K562 (cell line): ENCODE measurements around the gene LIMS2. TPM values are rescaled to one million over a fixed set of nuclear protein-coding genes. Genes with fewer than 3 reads are reported as not detected.

ENCODE experiments used
- ATAC-seq: fragments of 200-7000 bp; cut with Tn5 transposase; 3 replicates; pipeline ENCODE4 v1.9.1; 2020; ENCODE audit warnings: moderate library complexity
- BruUV-seq: library from RNA; stranded (reverse); fragments of 400-500 nt; replicated peaks from 2 replicates; lab custom pipeline; 2021; lab: Mats Ljungman, UMichigan
- CTCF ChIA-PET: fragments of 300-600 bp; formaldehyde crosslinking; extraction: SDS; loops from one replicate; lab custom pipeline; 2021; ENCODE audit warnings: low intra/inter-chr PET ratio; lab: Yijun Ruan, JAX
- POLR2A ChIA-PET: fragments of 300-600, 350-650 bp; sonication (Branson Sonifier 250); formaldehyde crosslinking; extraction: SDS; loops from one replicate; lab custom pipeline; 2021; ENCODE audit warnings: antibody characterized with exemption, inconsistent platforms; lab: Yijun Ruan, JAX
- DNase-seq, 4 experiments: peaks; one replicate each; pipeline versions ENCODE4 v3.0.0 to v3.0.0-alpha.2; 2011 to 2018; ENCODE audit warnings: low spot score in 3 of 4, mixed read lengths in 3 of 4; ENCODE audit errors: extremely low read depth in 1 of 4
- FAIRE-seq: peaks from 2 replicates; lab custom pipeline; 2011; peaks lifted over from hg19 to GRCh38; lab: Jason Lieb, UNC
- H2AFZ ChIP-seq: 2 replicates; pipeline ENCODE4 v1.6.0; 2011; ENCODE audit warnings: low read depth, low read length, control low read depth, inconsistent platforms
- H3K27ac ChIP-seq: fragments of 200-600 bp; 3 replicates; pipeline ENCODE4 v1.8.0; 2011; ENCODE audit warnings: low read depth, mild to moderate bottlenecking, control low read depth, inconsistent platforms, low read length, moderate library complexity, mixed read lengths; ENCODE audit errors: extremely low read depth
- H3K27me3 ChIP-seq, 2 experiments: fragments of 300-600 bp in 1 of 2; 2 replicates in 1 of 2; 3 replicates in 1 of 2; pipeline versions ENCODE4 v1.6.0 to v1.8.0; 2011; ENCODE audit warnings: inconsistent platforms in 2 of 2, low read length in 2 of 2, mild to moderate bottlenecking in 1 of 2, mixed read lengths in 1 of 2, moderate library complexity in 1 of 2; ENCODE audit not compliant: control insufficient read depth in 2 of 2, insufficient read depth in 2 of 2
- H3K36me3 ChIP-seq: fragments of 300-600 bp; 3 replicates; pipeline ENCODE4 v1.8.0; 2011; ENCODE audit warnings: mild to moderate bottlenecking, low read length, inconsistent platforms; ENCODE audit not compliant: control insufficient read depth, insufficient read depth
- H3K4me1 ChIP-seq, 2 experiments: fragments of 200-600 bp in 1 of 2; replicated peaks in 1 of 2; 2 replicates in 1 of 2; 3 replicates in 1 of 2; pipeline versions ENCODE4 v1.5.1 to v1.8.0; 2011; ENCODE audit warnings: inconsistent platforms in 2 of 2, low read length in 2 of 2, mild to moderate bottlenecking in 1 of 2, mixed read lengths in 1 of 2, moderate library complexity in 1 of 2; ENCODE audit not compliant: control insufficient read depth in 2 of 2, insufficient read depth in 2 of 2
- H3K4me2 ChIP-seq: 2 replicates; pipeline ENCODE4 v1.6.1; 2011; ENCODE audit warnings: low read length, control low read depth, inconsistent platforms, mixed read lengths; ENCODE audit not compliant: insufficient read depth
- H3K4me3 ChIP-seq: fragments of 200-600 bp; sonication (generic), shearing (Covaris generic); 2 replicates; pipeline ENCODE4 v1.5.1; 2016; ENCODE audit warnings: control low read depth, inconsistent platforms
- H3K79me2 ChIP-seq: fragments of 200-600 bp; 3 replicates; pipeline ENCODE4 v1.8.0; 2011; ENCODE audit warnings: low read length, inconsistent platforms; ENCODE audit not compliant: control insufficient read depth, insufficient read depth
- H3K9ac ChIP-seq, 2 experiments: 2 replicates each; pipeline versions ENCODE4 v1.6.0 to v1.6.1; 2011; ENCODE audit warnings: low read depth in 2 of 2, low read length in 2 of 2, control low read depth in 1 of 2, inconsistent platforms in 1 of 2, mild to moderate bottlenecking in 1 of 2, mixed read lengths in 1 of 2; ENCODE audit not compliant: insufficient read depth in 1 of 2
- H3K9me1 ChIP-seq: one replicate; pipeline ENCODE4 v1.6.0; 2011; ENCODE audit warnings: inconsistent platforms, mild to moderate bottlenecking, low read length, moderate library complexity; ENCODE audit not compliant: control insufficient read depth, insufficient read depth
- H3K9me3 ChIP-seq: replicated peaks from 2 replicates; pipeline ENCODE4 v1.5.1; 2011; ENCODE audit warnings: low read depth, low read length, inconsistent platforms; ENCODE audit not compliant: control insufficient read depth, insufficient read depth
- H4K20me1 ChIP-seq: replicated peaks from 2 replicates; pipeline ENCODE4 v1.6.1; 2011; ENCODE audit warnings: low read length, inconsistent platforms, mixed read lengths; ENCODE audit not compliant: control insufficient read depth, insufficient read depth
- BCLAF1 ChIP-seq, 2 experiments: fragments of 450-650 bp in 1 of 2; IDR thresholded peaks; 2 replicates each; pipeline ENCODE4 v1.6.1; 2011 to 2017; ENCODE audit warnings: low read depth in 2 of 2, antibody characterized with exemption in 1 of 2, borderline replicate concordance in 1 of 2, low read length in 1 of 2, mild to moderate bottlenecking in 1 of 2, mixed read lengths in 1 of 2; ENCODE audit not compliant: control insufficient read depth in 1 of 2
- C11orf30 ChIP-seq: fragments of 450-650 bp; IDR thresholded peaks from 2 replicates; pipeline ENCODE4 v1.6.1; 2016; ENCODE audit warnings: low read depth, mild to moderate bottlenecking
- CBX1 ChIP-seq: sonication (generic); IDR thresholded peaks from 2 replicates; pipeline ENCODE4 v1.6.1; 2016; ENCODE audit warnings: antibody characterized with exemption, low read depth, mild to moderate bottlenecking
- DIDO1 ChIP-seq: fragments of 450-650 bp; IDR thresholded peaks from 2 replicates; pipeline ENCODE4 v1.6.1; 2016; ENCODE audit warnings: low read depth, missing biosample characterization, missing genetic modification characterization
- NR3C1 ChIP-seq: sonication (generic); formaldehyde crosslinking; IDR thresholded peaks from 2 replicates; pipeline ENCODE4 v1.8.1; 2022; ENCODE audit warnings: missing genetic modification reagents
- PHF21A ChIP-seq: fragments of 450-650 bp; IDR thresholded peaks from 2 replicates; pipeline ENCODE4 v1.6.1; 2017; ENCODE audit warnings: low read depth, borderline replicate concordance
- SLC30A9 ChIP-seq: fragments of 250-450 bp; sonication (Bioruptor Pico); IDR thresholded peaks from 2 replicates; pipeline ENCODE4 v1.8.0; 2022; ENCODE audit warnings: mild to moderate bottlenecking, moderate library complexity
- SMARCA4 ChIP-seq: fragments of 450-650 bp; IDR thresholded peaks from 2 replicates; pipeline ENCODE4 v1.6.1; 2016
- SNIP1 ChIP-seq: fragments of 450-650 bp; IDR thresholded peaks from 2 replicates; pipeline ENCODE4 v1.7.1; 2017; ENCODE audit warnings: low read depth, mild to moderate bottlenecking
- ZNF174 ChIP-seq: fragments of 250-450 bp; sonication (Bioruptor Pico); IDR thresholded peaks from 2 replicates; pipeline ENCODE4 v1.4.0; 2020; ENCODE audit warnings: mild to moderate bottlenecking
- ZNF23 ChIP-seq: fragments of 250-450 bp; sonication (Bioruptor Pico); IDR thresholded peaks from 2 replicates; pipeline ENCODE4 v1.4.0; 2020; ENCODE audit warnings: mild to moderate bottlenecking
- WGBS: fragments of 100-300 bp; shearing (Covaris generic); methylation state at CpG from one replicate; pipeline ENCODE4 v1.1.6; 2016; ENCODE audit warnings: low coverage, mixed read lengths; ENCODE audit not compliant: insufficient coverage; ENCODE audit errors: missing lambda C conversion rate; 5-methylcytosine and 5-hydroxymethylcytosine counted together
- in situ Hi-C: fragments of 300-500 bp; cut with MboI; formaldehyde crosslinking; loops from 4 replicates; pipeline ENCODE4 v1.15.0; 2018; ENCODE audit warnings: inconsistent platforms, mixed read lengths
- intact Hi-C: fragments of 100-400 bp; cut with micrococcal nuclease; formaldehyde crosslinking; loops from 2 replicates; pipeline ENCODE4 v1.14.2; 2022
- polyA plus RNA-seq, 8 experiments: library from polyadenylated mRNA; depleted of rRNA in 4 of 8; stranded (reverse) in 5 of 8; unstranded in 3 of 8; fragments of >200 nt; fragmentation: Nextera tagmentation in 2 of 8; fragmentation: Illumina TruSeq in 1 of 8; extraction: Ambion mirVana in 2 of 8; extraction: Trizol in 1 of 8; gene quantifications; 2 replicates each; pipeline versions ENCODE4 v1.2.1 to v1.2.3, GENCODE V29; 2011 to 2014; ENCODE audit warnings: inconsistent platforms in 1 of 8, missing spikeins in 1 of 8
- total RNA-seq, 7 experiments: library from RNA; depleted of rRNA in 6 of 7; stranded (reverse); fragments of >200 nt in 6 of 7; fragmentation: Illumina TruSeq in 2 of 7; extraction: Trizol in 2 of 7; gene quantifications; 2 replicates each; pipeline versions ENCODE4 v1.2.1 to v1.2.3, GENCODE V29; 2011 to 2021; ENCODE audit warnings: low replicate concordance in 1 of 7

Gene LIMS2
- total and polyA plus RNA-seq, 9 of the 15 experiments (the other 6 are each of a cell fraction or from before 2014, with no cell fraction given), result 0.04 to 0.22 TPM; not detected in 7

GRCh38 chr2:127651971-127652550 is 23.3 kb downstream of the LIMS2 start:
- TF ChIP-seq SNIP1 (no peak), ZNF23 (CRISPR knock-in tag) (no peak), ZNF174 (CRISPR knock-in tag) (no peak), CBX1 (no peak), SMARCA4 (no peak), NR3C1 (CRISPR knock-in tag) (no peak), PHF21A (no peak), C11orf30 (no peak), BCLAF1 (IDR thresholded peaks at IDR 0.05; ENCODE audit: borderline replicate concordance in 1 of 2, control insufficient read depth in 1 of 2, low read depth in 2 of 2, low read length in 1 of 2) (no peak), SLC30A9 (CRISPR knock-in tag) (no peak), DIDO1 (tag) (no peak)
- TF ChIP-seq, all 486 proteins: peak for 0
- in situ Hi-C loops, result no loop called here
- FAIRE-seq, result no peak

More at GRCh38 chr2:127651971-127652550, 23.3 kb downstream of the LIMS2 start:
- H3K4me2 ChIP-seq, result no peak overlapping the region
- peak overlapping the region in 1 of 2 experiments; percentile 41; a peak in 1 of 4 replicates for H3K9ac ChIP-seq
- no peak for DNase-seq
- WGBS, result 11% methylated on average over 14 of the region's 14 CpGs
- no peak overlapping the region for H3K4me3 ChIP-seq
- intact Hi-C loops, result no loop called here
- ChIA-PET CTCF (no interaction called here), POLR2A (interaction anchor here (1.2 kb wide), 1 partner anchor 126 kb away, joined by 3 read pairs; the partner anchor contains the start of gene IWS1)
- no peaks in the 10 kb centered on the region for H3K79me2 ChIP-seq
- H3K27ac ChIP-seq, result no peak overlapping the region
- H3K36me3 ChIP-seq, result no peaks in the 10 kb centered on the region
- H3K27me3 ChIP-seq, result peaks cover 51 to 83% of the 10 kb centered on the region in 2 experiments
- H4K20me1 ChIP-seq, result peaks cover 13% of the 10 kb centered on the region; the same call in 1 of the 2 replicates
- peak; percentile 16; the same call in 2 of the 3 replicates for ATAC-seq
- no peaks in the 10 kb centered on the region for H3K9me1 ChIP-seq
- H3K9me3 ChIP-seq, result no peaks in the 10 kb centered on the region
- peaks cover 0 to 32% of the 10 kb centered on the region in 2 experiments; a peak in 1 of 5 replicates for H3K4me1 ChIP-seq
- H2AFZ ChIP-seq, result 0 out of 2 replicates have a peak overlapping the region, but pooled peaks have one; percentile 9
- BruUV-seq, result no TSS peak
